Stimulated activated naive CD8-positive, alpha-beta T cell treated with anti-CD3 and anti-CD28 coated beads, Interleukin-15, amount 100 ng/mL, for 72 hours (primary cell): ENCODE data around the gene TARP.

Source experiments
- ATAC-seq: fragments of 150-1000 bp; cut with Tn5 transposase; 2 replicates; pipeline ENCODE4 v1.10.0; 2021; ENCODE audit warnings: mild to moderate bottlenecking, moderate library complexity
- DNase-seq, 2 donors: peaks; one replicate each; pipeline ENCODE4 v3.0.0; 2021 to 2022
- H3K27ac Mint-ChIP-seq, 2 donors: one replicate each; pipeline ENCODE4 v1.8.0; 2022; ENCODE audit warnings: mild to moderate bottlenecking in 2 of 2, mixed read lengths in 2 of 2, moderate library complexity in 2 of 2
- H3K27me3 Mint-ChIP-seq: one replicate; pipeline ENCODE4 v1.8.0; 2022; ENCODE audit warnings: mixed read lengths
- H3K4me1 Mint-ChIP-seq: one replicate; pipeline ENCODE4 v1.8.0; 2022; ENCODE audit warnings: mild to moderate bottlenecking, mixed read lengths
- H3K4me3 Mint-ChIP-seq, 2 donors: one replicate each; pipeline ENCODE4 v1.8.0; 2022; ENCODE audit warnings: mild to moderate bottlenecking in 2 of 2, mixed read lengths in 2 of 2, moderate library complexity in 1 of 2
- H3K9me3 Mint-ChIP-seq, 2 donors: one replicate each; pipeline ENCODE4 v1.8.0; 2022; ENCODE audit warnings: mixed read lengths in 2 of 2

TARP gene

DNA sequence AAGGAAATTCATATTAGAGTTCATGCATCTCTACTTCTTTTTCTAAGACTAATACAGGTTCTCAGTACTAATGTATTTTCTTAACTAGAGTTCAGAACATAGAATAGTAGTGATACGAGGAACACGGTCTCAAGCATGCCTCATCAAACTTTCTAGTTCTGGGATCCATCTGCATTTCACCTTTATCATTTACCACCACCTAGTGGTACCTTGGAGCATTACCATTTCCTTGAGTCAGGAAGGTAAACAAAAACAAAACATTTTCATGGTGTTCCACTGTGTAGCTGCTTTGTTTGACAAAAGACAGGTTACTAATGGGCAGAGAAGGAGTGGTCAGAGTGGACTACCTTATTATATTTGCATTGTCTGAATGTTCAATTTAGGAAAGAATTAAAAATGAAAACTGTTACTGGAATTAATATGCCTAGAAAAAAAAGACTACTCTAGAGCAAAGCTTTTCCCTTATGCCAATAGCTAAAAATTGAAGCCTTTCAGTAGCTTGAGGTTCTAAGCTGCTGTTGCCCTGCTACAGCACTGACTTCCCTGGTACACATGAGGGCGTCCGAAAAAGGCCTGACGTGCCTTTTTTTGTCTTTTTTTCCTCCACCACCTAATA is 50.8 kb downstream of the TARP start:
- DNase-seq: peak in 1 of 2 donors; percentile 26
- H3K27me3 Mint-ChIP-seq: no peaks in the 10 kb centered on the region
- H3K4me1 Mint-ChIP-seq: peaks cover 33% of the 10 kb centered on the region
- ATAC-seq: peak; percentile 39
- H3K4me3 Mint-ChIP-seq: no peak overlapping the region
- H3K9me3 Mint-ChIP-seq: no peaks in the 10 kb centered on the region
- peak overlapping the region in 1 of 2 donors; percentile 66 for H3K27ac Mint-ChIP-seq

GRCh38 chr7:38220452-38220851 is 53.0 kb downstream of the TARP start:
- peak overlapping the region; percentile 42 to 59 for H3K27ac Mint-ChIP-seq
- peaks cover 50% of the 10 kb centered on the region for H3K4me1 Mint-ChIP-seq
- no peak for DNase-seq
- H3K27me3 Mint-ChIP-seq: no peaks in the 10 kb centered on the region
- no peaks in the 10 kb centered on the region for H3K9me3 Mint-ChIP-seq
- H3K4me3 Mint-ChIP-seq: peak overlapping the region; percentile 11 to 39
- ATAC-seq: peak; percentile 94

DNA sequence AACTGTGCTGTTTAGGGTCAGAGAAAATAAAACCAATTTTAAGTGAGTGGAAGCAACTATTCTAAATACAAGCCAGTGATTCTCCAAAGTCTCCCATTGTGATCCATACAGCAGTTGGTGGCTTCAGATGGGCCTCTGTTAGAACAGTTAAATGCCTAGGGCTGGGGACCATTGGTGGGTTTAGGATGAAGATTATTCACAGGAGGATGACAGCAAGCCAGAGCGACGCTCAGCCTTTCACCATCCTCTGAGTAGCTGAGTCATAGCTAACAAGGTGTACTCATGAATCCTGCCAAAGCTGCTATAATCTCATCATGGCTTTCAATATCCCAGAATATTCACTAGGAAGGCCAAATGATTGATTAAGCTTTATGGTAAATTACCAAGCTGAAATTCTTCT is 55.8 kb downstream of the TARP start:
- Mint-ChIP-seq H3K9me3 (no peaks in the 10 kb centered on the region), H3K27me3 (no peaks in the 10 kb centered on the region), H3K27ac (no peak overlapping the region), H3K4me1 (peaks cover 42% of the 10 kb centered on the region), H3K4me3 (no peak overlapping the region)
- DNase-seq: no peak
- ATAC-seq: no peak

- Mint-ChIP-seq H3K27ac (peak overlapping the region in 1 of 2 donors; percentile 42), H3K27me3 (no peaks in the 10 kb centered on the region), H3K4me3 (no peak overlapping the region), H3K4me1 (peaks cover 33% of the 10 kb centered on the region), H3K9me3 (no peaks in the 10 kb centered on the region)
- ATAC-seq: peak; percentile 79
- DNase-seq: peak; percentile 73 to 80
These were observed 57.4 kb downstream of the TARP start for GRCh38 chr7:38215735-38216670.

- no peaks in the 10 kb centered on the region for H3K9me3 Mint-ChIP-seq
- no peaks in the 10 kb centered on the region for H3K27me3 Mint-ChIP-seq
- H3K4me3 Mint-ChIP-seq: no peak overlapping the region
- no peak for DNase-seq
- no peak overlapping the region for H3K27ac Mint-ChIP-seq
- H3K4me1 Mint-ChIP-seq: peaks cover 25% of the 10 kb centered on the region
- no peak for ATAC-seq
These were observed 58.3 kb downstream of the TARP start for GRCh38 chr7:38215115-38215514.

DNA sequence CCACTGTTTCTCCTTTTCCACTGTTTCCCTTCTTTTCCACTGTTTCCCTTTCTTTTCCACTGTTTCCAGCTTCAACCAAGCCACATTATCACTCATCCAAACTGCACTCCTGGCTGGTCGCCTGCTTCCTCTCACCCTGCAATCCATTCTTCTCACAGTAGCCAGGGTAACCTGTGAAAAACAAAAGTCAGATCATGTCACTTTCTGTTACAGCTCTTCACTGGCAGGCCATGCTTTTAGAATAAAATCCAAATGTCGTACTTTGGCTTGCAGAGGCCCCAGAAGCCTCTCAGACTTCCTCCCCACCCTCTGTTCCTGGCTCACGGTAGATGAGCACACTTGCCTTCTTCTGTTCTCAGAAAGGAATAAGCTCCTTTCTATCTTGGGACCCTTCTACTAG is 61.5 kb downstream of the TARP start:
- Mint-ChIP-seq H3K4me3 (no peak overlapping the region), H3K27me3 (no peaks in the 10 kb centered on the region), H3K4me1 (peaks cover 12% of the 10 kb centered on the region), H3K9me3 (no peaks in the 10 kb centered on the region), H3K27ac (no peak overlapping the region)
- ATAC-seq (no peak), DNase-seq (no peak)

- DNase-seq: no peak
- Mint-ChIP-seq H3K27me3 (no peaks in the 10 kb centered on the region), H3K9me3 (no peaks in the 10 kb centered on the region), H3K27ac (no peak overlapping the region), H3K4me1 (peaks cover 7% of the 10 kb centered on the region), H3K4me3 (no peak overlapping the region)
- no peak for ATAC-seq
These were observed 62.0 kb downstream of the TARP start for GRCh38 chr7:38211486-38211885.
